Measurements from ENCODE around the gene SDK1. TPM values are rescaled to one million over a fixed set of nuclear protein-coding genes. Genes with fewer than 3 reads are reported as not detected.

The SDK1 gene
- total and polyA plus RNA-seq, 2 donors (not counting 3 experiments of a cell fraction or from before 2014, with no cell fraction given) = 1.6 to 3.9 TPM

DNA sequence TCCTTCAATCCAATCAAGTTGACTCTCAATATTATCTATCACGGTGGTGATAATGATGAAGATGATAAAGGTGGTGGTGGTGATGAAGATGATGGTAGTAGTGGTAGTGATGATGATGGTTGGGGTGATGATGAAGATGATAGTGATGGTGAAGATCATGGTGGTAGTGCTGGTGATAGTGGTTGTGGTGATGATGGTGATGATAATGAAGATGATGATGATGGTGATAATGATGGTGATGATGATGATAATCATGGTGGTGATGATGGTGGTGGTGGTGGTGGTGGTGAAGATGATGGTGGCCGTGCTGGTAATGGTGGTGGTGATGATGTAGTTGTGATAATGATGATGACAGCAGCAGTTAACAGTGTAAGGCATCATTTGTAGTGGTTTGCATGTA, 29.8 kb upstream of the SDK1 start:
- BruUV-seq (replicated peaks) = no TSS peak
- Histone ChIP-seq H3K4me1 (ENCODE audit: control insufficient read depth, extremely low read depth, insufficient read depth, low read length) (no peaks in the 10 kb centered on the region), H3K36me3 (ENCODE audit: control insufficient read depth in 2 of 2, extremely low read depth in 1 of 2, insufficient read depth in 2 of 2, low read length in 2 of 2) (no peaks in the 10 kb centered on the region), H3K9ac (replicated peaks; ENCODE audit: extremely low read depth, insufficient read depth, low read length) (no peak overlapping the region), H3K9me3 (replicated peaks; ENCODE audit: control insufficient read depth, insufficient read depth, low read length) (no peaks in the 10 kb centered on the region), H2AFZ (ENCODE audit: low read depth, low read length) (no peak overlapping the region), H3K27ac (ENCODE audit: insufficient read depth, low read depth, low read length) (no peak overlapping the region), H3K4me2 (ENCODE audit: insufficient read depth, low read length) (no peak overlapping the region), H3K9me1 (replicated peaks; ENCODE audit: control insufficient read depth, extremely low read depth, insufficient read depth, low read length) (no peaks in the 10 kb centered on the region), H3K27me3 (ENCODE audit: control insufficient read depth in 2 of 2, insufficient read depth in 2 of 2, low read length in 2 of 2) (no peaks in the 10 kb centered on the region), H4K20me1 (replicated peaks; ENCODE audit: control insufficient read depth, extremely low read depth, insufficient read depth, low read length) (no peaks in the 10 kb centered on the region), H3K4me3 (replicated peaks in 1 of 3; ENCODE audit: insufficient read depth in 1 of 3, low read depth in 1 of 3, low read length in 3 of 3) (no peak overlapping the region), H3K79me2 (ENCODE audit: control insufficient read depth, insufficient read depth, low read length) (no peaks in the 10 kb centered on the region)
- CTCF ChIA-PET = no interaction called here
- intact Hi-C loops (cut with micrococcal nuclease) (no loop called here), dilution Hi-C loops (cut with MboI; ENCODE audit: extremely low pct_ligation_motif_present, low sequenced_read_pairs) (no loop called here)
- FAIRE-seq = no peak
- DNase-seq (ENCODE audit: low read depth, low spot score) = no peak
- TF ChIP-seq JUN (IDR thresholded peaks at IDR 0.05; ENCODE audit: borderline replicate concordance, insufficient read depth, insufficient read length, low read depth) = no peak
- no peak for TF ChIP-seq POLR2A (IDR thresholded peaks at IDR 0.05; ENCODE audit: low read depth, low read length)
- no peak for TF ChIP-seq EZH2 (IDR thresholded peaks at IDR 0.05; ENCODE audit: borderline replicate concordance, low read depth, low read length, severe bottlenecking)
- TF ChIP-seq POLR2AphosphoS5 (IDR thresholded peaks at IDR 0.05; ENCODE audit: insufficient read depth, low read depth, low read length) = no peak
- no peak for TF ChIP-seq MYC (IDR thresholded peaks at IDR 0.05; ENCODE audit: low read depth, low read length)
- TF ChIP-seq GATA2 (IDR thresholded peaks at IDR 0.05; ENCODE audit: insufficient read depth, insufficient read length, low read depth, low read length) = no peak
- TF ChIP-seq, protein P1, sequence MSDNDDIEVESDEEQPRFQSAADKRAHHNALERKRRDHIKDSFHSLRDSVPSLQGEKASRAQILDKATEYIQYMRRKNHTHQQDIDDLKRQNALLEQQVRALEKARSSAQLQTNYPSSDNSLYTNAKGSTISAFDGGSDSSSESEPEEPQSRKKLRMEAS (IDR thresholded peaks at IDR 0.05; ENCODE audit: insufficient read depth, insufficient read length) = no peak
- no peak for TF ChIP-seq FOS (IDR thresholded peaks at IDR 0.05; ENCODE audit: borderline replicate concordance, insufficient read depth, low read length)
- TF ChIP-seq, protein P2, sequence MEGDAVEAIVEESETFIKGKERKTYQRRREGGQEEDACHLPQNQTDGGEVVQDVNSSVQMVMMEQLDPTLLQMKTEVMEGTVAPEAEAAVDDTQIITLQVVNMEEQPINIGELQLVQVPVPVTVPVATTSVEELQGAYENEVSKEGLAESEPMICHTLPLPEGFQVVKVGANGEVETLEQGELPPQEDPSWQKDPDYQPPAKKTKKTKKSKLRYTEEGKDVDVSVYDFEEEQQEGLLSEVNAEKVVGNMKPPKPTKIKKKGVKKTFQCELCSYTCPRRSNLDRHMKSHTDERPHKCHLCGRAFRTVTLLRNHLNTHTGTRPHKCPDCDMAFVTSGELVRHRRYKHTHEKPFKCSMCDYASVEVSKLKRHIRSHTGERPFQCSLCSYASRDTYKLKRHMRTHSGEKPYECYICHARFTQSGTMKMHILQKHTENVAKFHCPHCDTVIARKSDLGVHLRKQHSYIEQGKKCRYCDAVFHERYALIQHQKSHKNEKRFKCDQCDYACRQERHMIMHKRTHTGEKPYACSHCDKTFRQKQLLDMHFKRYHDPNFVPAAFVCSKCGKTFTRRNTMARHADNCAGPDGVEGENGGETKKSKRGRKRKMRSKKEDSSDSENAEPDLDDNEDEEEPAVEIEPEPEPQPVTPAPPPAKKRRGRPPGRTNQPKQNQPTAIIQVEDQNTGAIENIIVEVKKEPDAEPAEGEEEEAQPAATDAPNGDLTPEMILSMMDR (IDR thresholded peaks at IDR 0.05; ENCODE audit: extremely low read depth in 1 of 2, insufficient read depth in 1 of 2, low read depth in 1 of 2, low read length in 2 of 2) = no peak
- POLR2A ChIA-PET = no interaction called here

All from endothelial cell of umbilical vein (primary cell).